CD14-positive monocyte (primary cell): ENCODE measurements around the gene ENPEP. TPM values are rescaled to one million over a fixed set of nuclear protein-coding genes. Genes with fewer than 3 reads are reported as not detected.

ENCODE experiments used
- DNase-seq, 3 donors: peaks; one replicate each; pipeline ENCODE4 v3.0.0-alpha.2; 2011 to 2022
- H2AFZ ChIP-seq: 2 replicates; pipeline ENCODE4 v1.6.0; 2012; ENCODE audit warnings: mild to moderate bottlenecking, low read depth, low read length, inconsistent platforms; ENCODE audit not compliant: insufficient read depth, poor library complexity, severe bottlenecking
- H3K27ac ChIP-seq, 2 donors: 1 replicate in 1 of 2; 2 replicates in 1 of 2; pipeline ENCODE4 v1.5.1; 2012 to 2013; ENCODE audit warnings: low read length in 2 of 2, control low read depth in 1 of 2, inconsistent platforms in 1 of 2, low read depth in 1 of 2, mild to moderate bottlenecking in 1 of 2
- H3K27me3 ChIP-seq, 2 donors: one replicate each; pipeline versions ENCODE4 v1.6.0 to v1.6.1; 2011 to 2013; ENCODE audit warnings: low read length in 2 of 2; ENCODE audit not compliant: control insufficient read depth in 2 of 2, insufficient read depth in 2 of 2
- H3K36me3 ChIP-seq, 2 donors: replicated peaks in 1 of 2; 1 replicate in 1 of 2; 2 replicates in 1 of 2; pipeline versions ENCODE4 v1.5.1 to v1.6.1; 2012 to 2013; ENCODE audit warnings: low read length in 2 of 2, control low read depth in 1 of 2, inconsistent platforms in 1 of 2, mild to moderate bottlenecking in 1 of 2; ENCODE audit not compliant: insufficient read depth in 2 of 2, control insufficient read depth in 1 of 2
- H3K4me1 ChIP-seq, 2 donors: 1 replicate in 1 of 2; 2 replicates in 1 of 2; pipeline versions ENCODE4 v1.5.1 to v1.6.1; 2012 to 2013; ENCODE audit warnings: low read length in 2 of 2, control low read depth in 1 of 2, inconsistent platforms in 1 of 2, mild to moderate bottlenecking in 1 of 2, moderate library complexity in 1 of 2; ENCODE audit not compliant: insufficient read depth in 2 of 2, control insufficient read depth in 1 of 2
- H3K4me2 ChIP-seq: replicated peaks from 2 replicates; pipeline ENCODE3; 2012; ENCODE audit warnings: low read length, moderate library complexity, mild to moderate bottlenecking; ENCODE audit not compliant: poor library complexity, severe bottlenecking; ENCODE audit errors: extremely low read depth
- H3K4me3 ChIP-seq, 3 experiments: fragments of 200-600 bp in 1 of 3; sonication (generic) in 1 of 3; replicated peaks in 1 of 3; 1 replicate in 2 of 3; 2 replicates in 1 of 3; pipeline ENCODE4 v1.5.1; 2011 to 2013; ENCODE audit warnings: low read length in 3 of 3, mild to moderate bottlenecking in 3 of 3, control low read depth in 2 of 3, low read depth in 2 of 3, inconsistent platforms in 1 of 3, moderate library complexity in 1 of 3
- H3K79me2 ChIP-seq: 2 replicates; pipeline ENCODE4 v1.6.0; 2012; ENCODE audit warnings: mild to moderate bottlenecking, control low read depth, inconsistent platforms, low read length, moderate library complexity; ENCODE audit not compliant: insufficient read depth
- H3K9ac ChIP-seq: 2 replicates; pipeline ENCODE4 v1.6.0; 2017; ENCODE audit warnings: low read length, mild to moderate bottlenecking; ENCODE audit not compliant: insufficient read depth, poor library complexity, severe bottlenecking
- H3K9me3 ChIP-seq, 2 donors: replicated peaks in 1 of 2; 1 replicate in 1 of 2; 2 replicates in 1 of 2; pipeline versions ENCODE4 v1.5.1 to v1.6.1; 2012 to 2013; ENCODE audit warnings: low read length in 2 of 2, control low read depth in 1 of 2; ENCODE audit not compliant: control insufficient read depth in 1 of 2, insufficient read depth in 1 of 2
- H4K20me1 ChIP-seq: 2 replicates; pipeline ENCODE4 v1.6.0; 2012; ENCODE audit warnings: mild to moderate bottlenecking, low read length, control low read depth, moderate library complexity; ENCODE audit not compliant: insufficient read depth
- H3K27ac Mint-ChIP-seq, 7 donors: one replicate each; pipeline ENCODE4 v1.8.0; 2020; ENCODE audit warnings: mild to moderate bottlenecking in 7 of 7, mixed read lengths in 7 of 7, moderate library complexity in 6 of 7, inconsistent platforms in 2 of 7
- H3K27me3 Mint-ChIP-seq, 3 donors: one replicate each; pipeline ENCODE4 v1.8.0; 2021 to 2022; ENCODE audit warnings: low read depth in 3 of 3, mild to moderate bottlenecking in 3 of 3, mixed read lengths in 3 of 3, moderate library complexity in 3 of 3, inconsistent platforms in 1 of 3
- H3K36me3 Mint-ChIP-seq, 2 donors: one replicate each; pipeline ENCODE4 v1.8.0; 2020; ENCODE audit warnings: mixed read lengths in 2 of 2, inconsistent platforms in 1 of 2, mild to moderate bottlenecking in 1 of 2
- H3K4me1 Mint-ChIP-seq: one replicate; pipeline ENCODE4 v1.8.0; 2020; ENCODE audit warnings: mild to moderate bottlenecking, mixed read lengths
- H3K4me3 Mint-ChIP-seq, 2 donors: one replicate each; pipeline ENCODE4 v1.8.0; 2020; ENCODE audit warnings: mild to moderate bottlenecking in 2 of 2, mixed read lengths in 2 of 2, moderate library complexity in 1 of 2
- H3K9me3 Mint-ChIP-seq, 7 donors: one replicate each; pipeline ENCODE4 v1.8.0; 2020 to 2022; ENCODE audit warnings: mixed read lengths in 7 of 7, mild to moderate bottlenecking in 6 of 7, moderate library complexity in 6 of 7, inconsistent platforms in 2 of 7
- WGBS: methylation state at CpG from one replicate; pipeline ENCODE4 v1.1.5; 2013; ENCODE audit warnings: missing lambda C conversion rate; ENCODE audit not compliant: insufficient coverage; 5-methylcytosine and 5-hydroxymethylcytosine counted together
- intact Hi-C, 2 donors: fragments of 100-400 bp; cut with micrococcal nuclease; formaldehyde crosslinking; loops; one replicate each; pipeline versions ENCODE4 v1.15.0 to v1.15.1; 2023
- polyA plus RNA-seq, 3 donors: library from polyadenylated mRNA; depleted of rRNA in 1 of 3; unstranded in 2 of 3; stranded (reverse) in 1 of 3; fragments of 300-500 nt in 2 of 3; fragments of >200 nt in 1 of 3; fragmentation: Illumina TruSeq in 2 of 3; gene quantifications; 1 replicate in 2 of 3; 2 replicates in 1 of 3; pipeline ENCODE4 v1.2.3, GENCODE V29; 2012 to 2021
- TF ChIP-seq, protein P1 (sequence below): fragments of 200-600 bp; IDR thresholded peaks from one replicate; pipeline ENCODE4 v1.8.0; 2022; ENCODE audit warnings: antibody characterized with exemption, mild to moderate bottlenecking

Gene ENPEP
- polyA plus RNA-seq, 3 donors = not detected

GRCh38 chr4:110533590-110533910 is 57.6 kb downstream of the ENPEP start:
- Histone ChIP-seq H4K20me1 (no peaks in the 10 kb centered on the region), H3K9ac (no peak overlapping the region), H3K79me2 (no peaks in the 10 kb centered on the region), H3K9me3 (no peaks in the 10 kb centered on the region), H3K4me2 (no peak overlapping the region), H3K4me3 (no peak overlapping the region), H3K27ac (no peak overlapping the region), H2AFZ (no peak overlapping the region), H3K36me3 (no peaks in the 10 kb centered on the region), H3K4me1 (no peaks in the 10 kb centered on the region), H3K27me3 (no peaks in the 10 kb centered on the region)
- Mint-ChIP-seq H3K4me1 (no peaks in the 10 kb centered on the region), H3K27ac (peak overlapping the region in 1 of 7 donors; percentile 45), H3K27me3 (peaks cover 2 to 12% (median 5%) of the 10 kb centered on the region in 3 donors), H3K9me3 (peaks cover 0 to 6% (median 4%) of the 10 kb centered on the region in 7 donors), H3K4me3 (no peak overlapping the region), H3K36me3 (no peaks in the 10 kb centered on the region)
- TF ChIP-seq, protein P1, sequence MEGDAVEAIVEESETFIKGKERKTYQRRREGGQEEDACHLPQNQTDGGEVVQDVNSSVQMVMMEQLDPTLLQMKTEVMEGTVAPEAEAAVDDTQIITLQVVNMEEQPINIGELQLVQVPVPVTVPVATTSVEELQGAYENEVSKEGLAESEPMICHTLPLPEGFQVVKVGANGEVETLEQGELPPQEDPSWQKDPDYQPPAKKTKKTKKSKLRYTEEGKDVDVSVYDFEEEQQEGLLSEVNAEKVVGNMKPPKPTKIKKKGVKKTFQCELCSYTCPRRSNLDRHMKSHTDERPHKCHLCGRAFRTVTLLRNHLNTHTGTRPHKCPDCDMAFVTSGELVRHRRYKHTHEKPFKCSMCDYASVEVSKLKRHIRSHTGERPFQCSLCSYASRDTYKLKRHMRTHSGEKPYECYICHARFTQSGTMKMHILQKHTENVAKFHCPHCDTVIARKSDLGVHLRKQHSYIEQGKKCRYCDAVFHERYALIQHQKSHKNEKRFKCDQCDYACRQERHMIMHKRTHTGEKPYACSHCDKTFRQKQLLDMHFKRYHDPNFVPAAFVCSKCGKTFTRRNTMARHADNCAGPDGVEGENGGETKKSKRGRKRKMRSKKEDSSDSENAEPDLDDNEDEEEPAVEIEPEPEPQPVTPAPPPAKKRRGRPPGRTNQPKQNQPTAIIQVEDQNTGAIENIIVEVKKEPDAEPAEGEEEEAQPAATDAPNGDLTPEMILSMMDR = no peak
- DNase-seq = no peak
- WGBS = no CpG with 5 or more reads among the region's 2 CpGs
- intact Hi-C loops = no loop called here

DNA sequence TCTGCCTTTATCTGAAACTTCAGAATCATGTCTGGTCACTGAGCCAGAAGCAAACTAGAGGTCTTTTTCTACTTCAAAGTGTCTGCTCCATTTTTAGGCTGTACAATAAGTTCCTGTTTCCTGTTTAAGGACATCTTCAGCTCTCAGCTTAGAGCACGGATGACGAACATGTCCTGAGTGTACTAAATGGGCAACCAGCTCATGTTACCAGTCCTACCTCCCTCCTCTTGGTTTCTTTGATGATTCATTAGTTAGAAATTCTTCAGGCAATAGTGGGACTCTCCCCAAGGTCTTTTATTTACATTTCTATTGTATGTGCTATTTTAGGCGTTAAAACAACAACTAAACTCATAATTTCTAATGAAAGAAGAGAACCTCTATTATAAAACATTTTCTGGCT is 58.0 kb downstream of the ENPEP start:
- no peak overlapping the region for H3K4me2 ChIP-seq

More for the DNA sequence above, 58.0 kb downstream of the ENPEP start:
- TF ChIP-seq, protein P1 = no peak
- no peaks in the 10 kb centered on the region for H4K20me1 ChIP-seq
- Mint-ChIP-seq H3K4me1 (no peaks in the 10 kb centered on the region), H3K27me3 (peaks cover 2 to 12% (median 5%) of the 10 kb centered on the region in 3 donors), H3K9me3 (peaks cover 0 to 6% (median 4%) of the 10 kb centered on the region in 7 donors), H3K4me3 (no peak overlapping the region), H3K27ac (no peak overlapping the region), H3K36me3 (no peaks in the 10 kb centered on the region)
- no CpG with 5 or more reads among the region's 3 CpGs for WGBS
- H3K27ac ChIP-seq = no peak overlapping the region
- no peaks in the 10 kb centered on the region for H3K9me3 ChIP-seq
- DNase-seq = no peak
- H3K9ac ChIP-seq = no peak overlapping the region
- H3K4me1 ChIP-seq = no peaks in the 10 kb centered on the region
- H3K4me3 ChIP-seq = no peak overlapping the region
- H2AFZ ChIP-seq = no peak overlapping the region
- intact Hi-C loops = no loop called here
- no peaks in the 10 kb centered on the region for H3K36me3 ChIP-seq
- H3K27me3 ChIP-seq = no peaks in the 10 kb centered on the region
- no peaks in the 10 kb centered on the region for H3K79me2 ChIP-seq
